Neural cell (in vitro differentiated cells): ENCODE data around the gene PIP4K2C. TPM values are rescaled to one million over a fixed set of nuclear protein-coding genes. Genes with fewer than 3 reads are reported as not detected.
"Not testable (repeated sequence)": the region's sequence is repeated elsewhere in the genome, so short reads cannot be mapped to it uniquely, and the experiment has no call there.

Experiments used
- H2AFZ ChIP-seq: fragments of 200-600, 300-800 bp; sonication (generic), shearing (Covaris generic); 2 replicates; pipeline ENCODE4 v1.6.0; 2014; ENCODE audit warnings: low read depth, mild to moderate bottlenecking, antibody characterized with exemption, low read length, moderate library complexity
- H3F3A ChIP-seq: fragments of 200-600 bp; shearing (Covaris generic); 2 replicates; pipeline ENCODE4 v1.6.1; 2016; ENCODE audit warnings: mild to moderate bottlenecking, moderate library complexity, mixed read lengths, antibody characterized with exemption, low read length; ENCODE audit not compliant: insufficient read depth, poor library complexity, severe bottlenecking
- H3K27ac ChIP-seq: fragments of 200-600, 300-800 bp; sonication (generic), shearing (Covaris generic); 2 replicates; pipeline ENCODE4 v1.5.1; 2014; ENCODE audit warnings: mild to moderate bottlenecking, low read length, moderate library complexity
- H3K27me3 ChIP-seq: fragments of 300-800, 200-600 bp; sonication (generic), shearing (Covaris generic); 2 replicates; pipeline ENCODE4 v1.6.0; 2014; ENCODE audit warnings: mild to moderate bottlenecking, low read depth, low read length, moderate library complexity; ENCODE audit not compliant: insufficient read depth
- H3K36me3 ChIP-seq: fragments of 300-800, 200-600 bp; sonication (generic), shearing (Covaris generic); 2 replicates; pipeline ENCODE4 v1.5.1; 2014; ENCODE audit warnings: mild to moderate bottlenecking, antibody characterized with exemption, low read length, moderate library complexity; ENCODE audit not compliant: insufficient read depth
- H3K4me2 ChIP-seq: fragments of 300-800, 200-600 bp; sonication (generic), shearing (Covaris generic); 2 replicates; pipeline ENCODE4 v1.6.0; 2014; ENCODE audit warnings: mild to moderate bottlenecking, low read length
- H3K4me3 ChIP-seq: fragments of 300-800, 200-600 bp; sonication (generic), shearing (Covaris generic); 2 replicates; pipeline ENCODE4 v1.5.1; 2014; ENCODE audit warnings: mild to moderate bottlenecking, low read length, moderate library complexity
- H3K79me2 ChIP-seq: fragments of 200-600 bp; shearing (Covaris generic); replicated peaks from 2 replicates; pipeline ENCODE4 v1.6.0; 2014; ENCODE audit warnings: mild to moderate bottlenecking, low read length, moderate library complexity; ENCODE audit not compliant: insufficient read depth
- H3K9ac ChIP-seq: fragments of 300-800, 200-600 bp; sonication (generic), shearing (Covaris generic); 2 replicates; pipeline ENCODE4 v1.6.1; 2016; ENCODE audit warnings: mild to moderate bottlenecking, low read length, mixed read lengths
- H3K9me2 ChIP-seq: fragments of 200-600 bp; shearing (Covaris generic); 2 replicates; pipeline ENCODE4 v1.6.1; 2016; ENCODE audit warnings: mild to moderate bottlenecking, low read length, mixed read lengths; ENCODE audit not compliant: insufficient read depth
- H3K9me3 ChIP-seq: fragments of 200-600, 300-800 bp; sonication (generic), shearing (Covaris generic); 2 replicates; pipeline ENCODE4 v1.6.1; 2016; ENCODE audit warnings: mild to moderate bottlenecking, mixed run types, low read length, moderate library complexity, mixed read lengths
- H4K20me1 ChIP-seq: fragments of 200-600 bp; shearing (Covaris generic); 2 replicates; pipeline ENCODE4 v1.6.1; 2016; ENCODE audit warnings: mild to moderate bottlenecking, mixed run types; ENCODE audit not compliant: insufficient read depth
- EP300 ChIP-seq: fragments of 450-650 bp; conservative IDR thresholded peaks from 2 replicates; pipeline ENCODE4 v1.6.1; 2014; ENCODE audit warnings: antibody characterized with exemption, mild to moderate bottlenecking, moderate library complexity; ENCODE audit not compliant: poor library complexity, severe bottlenecking
- EZH2 ChIP-seq: fragments of 200-600, 300-800 bp; shearing (Covaris generic), sonication (generic); IDR thresholded peaks from 2 replicates; pipeline ENCODE4 v1.6.1; 2014; ENCODE audit warnings: antibody characterized with exemption, low read length, borderline replicate concordance, mild to moderate bottlenecking; ENCODE audit not compliant: insufficient read depth, poor library complexity, severe bottlenecking
- MXI1 ChIP-seq: fragments of 450-650 bp; conservative IDR thresholded peaks from 2 replicates; pipeline ENCODE4 v1.6.1; 2014; ENCODE audit warnings: antibody characterized with exemption, mild to moderate bottlenecking; ENCODE audit not compliant: poor library complexity, severe bottlenecking
- RAD21 ChIP-seq: fragments of 450-650 bp; conservative IDR thresholded peaks from 2 replicates; pipeline ENCODE4 v1.6.1; 2014; ENCODE audit warnings: antibody characterized with exemption, mild to moderate bottlenecking, moderate library complexity
- TAF1 ChIP-seq: IDR thresholded peaks from 2 replicates; pipeline ENCODE4 v1.6.1; 2012; ENCODE audit warnings: low read depth
- polyA plus RNA-seq: library from polyadenylated mRNA; depleted of rRNA; stranded (reverse); fragments of >200 nt; gene quantifications from 2 replicates; pipeline ENCODE4 v1.2.3, GENCODE V29; 2014
- TF ChIP-seq, protein P1 (sequence below): fragments of 450-650 bp; IDR thresholded peaks from 2 replicates; pipeline ENCODE4 v1.5.1; 2014; ENCODE audit warnings: antibody characterized with exemption, mild to moderate bottlenecking, moderate library complexity; ENCODE audit not compliant: poor library complexity, severe bottlenecking

The PIP4K2C gene
- polyA plus RNA-seq, 1 donor from 2014 or later: 22.1 TPM

DNA sequence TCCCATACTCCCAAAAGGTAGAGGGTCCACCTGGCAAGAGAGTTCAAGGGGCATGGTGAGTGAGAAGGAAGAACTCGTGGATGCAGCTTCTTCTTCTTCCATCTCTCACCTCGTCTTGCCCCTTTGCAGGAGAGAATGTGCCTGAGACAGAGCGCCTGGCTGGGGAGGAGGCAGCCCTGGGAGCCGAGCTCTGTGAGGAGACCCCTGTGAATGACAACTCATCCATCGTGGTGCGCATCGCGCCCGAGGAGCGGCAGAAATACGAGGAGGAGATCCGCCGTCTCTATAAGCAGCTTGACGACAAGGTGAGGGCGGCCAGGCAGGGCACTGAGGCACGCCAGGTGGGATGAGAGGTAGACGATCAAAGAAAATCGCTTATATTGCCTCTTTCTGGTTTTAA, 21.1 kb upstream of the PIP4K2C start:
- no peaks in the 10 kb centered on the region for H3F3A ChIP-seq
- H3K4me3 ChIP-seq: no peak overlapping the region
- H3K9me3 ChIP-seq: no peaks in the 10 kb centered on the region
- H3K27me3 ChIP-seq: no peaks in the 10 kb centered on the region
- H3K36me3 ChIP-seq: peaks cover 9% of the 10 kb centered on the region
- TF ChIP-seq EP300 (no peak), RAD21 (no peak), EZH2 (no peak)
- TF ChIP-seq, protein P1, sequence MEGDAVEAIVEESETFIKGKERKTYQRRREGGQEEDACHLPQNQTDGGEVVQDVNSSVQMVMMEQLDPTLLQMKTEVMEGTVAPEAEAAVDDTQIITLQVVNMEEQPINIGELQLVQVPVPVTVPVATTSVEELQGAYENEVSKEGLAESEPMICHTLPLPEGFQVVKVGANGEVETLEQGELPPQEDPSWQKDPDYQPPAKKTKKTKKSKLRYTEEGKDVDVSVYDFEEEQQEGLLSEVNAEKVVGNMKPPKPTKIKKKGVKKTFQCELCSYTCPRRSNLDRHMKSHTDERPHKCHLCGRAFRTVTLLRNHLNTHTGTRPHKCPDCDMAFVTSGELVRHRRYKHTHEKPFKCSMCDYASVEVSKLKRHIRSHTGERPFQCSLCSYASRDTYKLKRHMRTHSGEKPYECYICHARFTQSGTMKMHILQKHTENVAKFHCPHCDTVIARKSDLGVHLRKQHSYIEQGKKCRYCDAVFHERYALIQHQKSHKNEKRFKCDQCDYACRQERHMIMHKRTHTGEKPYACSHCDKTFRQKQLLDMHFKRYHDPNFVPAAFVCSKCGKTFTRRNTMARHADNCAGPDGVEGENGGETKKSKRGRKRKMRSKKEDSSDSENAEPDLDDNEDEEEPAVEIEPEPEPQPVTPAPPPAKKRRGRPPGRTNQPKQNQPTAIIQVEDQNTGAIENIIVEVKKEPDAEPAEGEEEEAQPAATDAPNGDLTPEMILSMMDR: no peak
- no peak overlapping the region for H2AFZ ChIP-seq
- H3K4me2 ChIP-seq: no peak overlapping the region
- H3K9me2 ChIP-seq: no peaks in the 10 kb centered on the region
- H4K20me1 ChIP-seq: no peaks in the 10 kb centered on the region
- no peaks in the 10 kb centered on the region for H3K79me2 ChIP-seq
- H3K9ac ChIP-seq: no peak overlapping the region
- no peak overlapping the region for H3K27ac ChIP-seq

DNA sequence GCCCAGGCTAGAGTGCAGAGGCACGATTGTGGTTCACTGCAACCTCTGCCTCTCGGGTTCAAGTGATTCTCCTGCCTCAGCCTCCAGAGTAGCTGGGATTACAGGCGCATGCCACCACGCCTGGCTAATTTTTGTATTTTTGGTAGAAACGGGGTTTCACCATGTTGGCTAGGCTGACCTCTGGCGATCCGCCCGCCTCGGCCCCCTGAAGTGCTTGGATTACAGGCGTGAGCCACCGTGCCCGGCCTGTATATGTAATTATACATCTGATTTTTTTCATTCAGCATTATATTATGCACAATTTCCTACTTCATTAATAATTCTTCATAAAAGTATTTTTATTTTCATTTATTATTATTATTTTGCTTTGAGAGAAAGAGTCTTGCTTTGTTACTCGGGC, 20.6 kb upstream of the PIP4K2C start:
- H3K9me3 ChIP-seq, H3K9me2 ChIP-seq, H2AFZ ChIP-seq, H3F3A ChIP-seq, H3K4me3 ChIP-seq, H4K20me1 ChIP-seq, H3K9ac ChIP-seq, H3K79me2 ChIP-seq, H3K36me3 ChIP-seq, H3K4me2 ChIP-seq, H3K27me3 ChIP-seq, H3K27ac ChIP-seq: not testable (repeated sequence)

DNA sequence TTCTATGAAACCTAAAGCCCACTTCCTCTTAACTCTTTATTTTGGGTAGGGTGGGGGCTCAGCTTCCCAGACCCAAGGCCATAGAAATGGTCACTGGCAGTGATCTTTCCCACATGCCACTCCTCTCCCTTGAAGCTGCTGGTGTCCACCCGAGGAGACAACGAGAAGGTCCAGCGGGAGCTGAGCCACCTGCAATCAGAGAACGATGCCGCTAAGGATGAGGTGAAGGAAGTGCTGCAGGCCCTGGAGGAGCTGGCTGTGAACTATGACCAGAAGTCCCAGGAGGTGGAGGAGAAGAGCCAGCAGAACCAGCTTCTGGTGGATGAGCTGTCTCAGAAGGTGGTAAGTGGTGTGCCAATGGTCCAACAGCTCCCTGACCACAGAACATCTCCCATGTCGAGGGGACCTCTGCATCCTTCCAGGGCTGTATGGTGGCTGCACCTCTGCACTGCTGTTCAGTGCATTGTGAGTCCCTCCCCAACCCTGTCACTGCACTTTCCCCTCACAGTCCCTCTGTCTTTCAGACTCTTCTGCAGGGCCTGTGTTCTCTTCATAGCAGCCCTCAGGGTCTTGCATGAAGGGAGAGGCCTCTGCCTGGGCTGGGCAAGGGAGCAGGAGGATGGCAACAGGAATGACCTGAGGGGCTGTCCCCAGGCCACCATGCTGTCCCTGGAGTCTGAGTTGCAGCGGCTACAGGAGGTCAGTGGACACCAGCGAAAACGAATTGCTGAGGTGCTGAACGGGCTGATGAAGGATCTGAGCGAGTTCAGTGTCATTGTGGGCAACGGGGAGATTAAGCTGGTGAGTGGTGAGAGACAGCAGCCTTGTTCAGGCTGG, 18.8 kb upstream of the PIP4K2C start:
- Histone ChIP-seq H3K36me3 (peaks cover 15% of the 10 kb centered on the region), H3K27ac (no peak overlapping the region)
- TF ChIP-seq TAF1: no peak

DNA sequence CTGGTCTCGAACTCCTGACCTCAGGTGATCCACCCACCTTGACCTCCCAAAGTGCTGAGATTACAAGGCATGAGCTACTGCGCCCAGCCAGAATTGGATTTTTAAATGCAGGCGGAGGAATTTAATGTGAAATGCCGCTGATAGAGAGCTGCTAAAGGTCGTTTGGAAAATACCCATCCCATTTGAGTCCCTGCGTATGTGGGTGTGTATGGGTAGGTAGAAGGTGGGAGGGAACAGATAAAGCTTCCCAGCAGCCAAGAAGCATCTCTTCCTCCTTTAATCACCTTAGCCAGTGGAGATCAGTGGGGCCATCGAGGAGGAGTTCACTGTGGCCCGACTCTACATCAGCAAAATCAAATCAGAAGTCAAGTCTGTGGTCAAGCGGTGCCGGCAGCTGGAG, 16.2 kb upstream of the PIP4K2C start:
- no peaks in the 10 kb centered on the region for H3K9me2 ChIP-seq
- no peak overlapping the region for H2AFZ ChIP-seq
- no peaks in the 10 kb centered on the region for H3K9me3 ChIP-seq
- no peak overlapping the region for H3K9ac ChIP-seq
- no peaks in the 10 kb centered on the region for H3K79me2 ChIP-seq
- H3K4me2 ChIP-seq: no peak overlapping the region
- H3K27ac ChIP-seq: no peak overlapping the region
- H4K20me1 ChIP-seq: no peaks in the 10 kb centered on the region
- H3K4me3 ChIP-seq: no peak overlapping the region
- peaks cover 17% of the 10 kb centered on the region for H3K36me3 ChIP-seq
- no peaks in the 10 kb centered on the region for H3F3A ChIP-seq
- TF ChIP-seq EP300 (no peak), MXI1 (no peak)
- H3K27me3 ChIP-seq: no peaks in the 10 kb centered on the region

More for the DNA sequence above, 18.8 kb upstream of the PIP4K2C start:
- H3K4me3 ChIP-seq: no peak overlapping the region
- no peaks in the 10 kb centered on the region for H3K27me3 ChIP-seq
- no peak overlapping the region for H3K9ac ChIP-seq
- H4K20me1 ChIP-seq: no peaks in the 10 kb centered on the region
- no peaks in the 10 kb centered on the region for H3K79me2 ChIP-seq
- no peak overlapping the region for H2AFZ ChIP-seq
- H3K9me2 ChIP-seq: no peaks in the 10 kb centered on the region
- no peaks in the 10 kb centered on the region for H3F3A ChIP-seq
- no peaks in the 10 kb centered on the region for H3K9me3 ChIP-seq
- H3K4me2 ChIP-seq: no peak overlapping the region
